HEK293 (cell line): ENCODE measurements around the gene C3.

Experiments used
- CTCF ChIA-PET: fragments of 350-600 bp; formaldehyde crosslinking; extraction: SDS; loops from one replicate; lab custom pipeline; 2021; ENCODE audit warnings: antibody characterized with exemption; lab: Yijun Ruan, JAX
- POLR2A ChIA-PET: fragments of 300-600 bp; formaldehyde crosslinking; extraction: SDS; loops from one replicate; lab custom pipeline; 2020; ENCODE audit warnings: antibody characterized with exemption, inconsistent platforms; lab: Yijun Ruan, JAX
- H3K27ac ChIP-seq: fragments of 200-500 bp; sonication (Bioruptor generic); 2 replicates; pipeline ENCODE4 v1.5.1; 2014; ENCODE audit warnings: low read depth, low read length, control low read depth, inconsistent platforms; ENCODE audit errors: extremely low read depth
- H3K36me3 ChIP-seq, 2 experiments: fragments of 200-500 bp in 1 of 2; sonication (Bioruptor generic) in 1 of 2; 1 replicate in 1 of 2; 2 replicates in 1 of 2; pipeline ENCODE4 v1.5.1; 2014 to 2017; ENCODE audit warnings: inconsistent platforms in 2 of 2, low read length in 2 of 2; ENCODE audit not compliant: control insufficient read depth in 2 of 2, insufficient read depth in 1 of 2
- H3K4me1 ChIP-seq: fragments of 200-500 bp; sonication (Bioruptor generic); 2 replicates; pipeline ENCODE4 v1.5.1; 2014; ENCODE audit warnings: mild to moderate bottlenecking, low read length, inconsistent platforms; ENCODE audit not compliant: control insufficient read depth, insufficient read depth
- H3K4me3 ChIP-seq: 2 replicates; pipeline ENCODE4 v1.5.1; 2011; ENCODE audit warnings: low read depth, mild to moderate bottlenecking, control low read depth, low read length, moderate library complexity
- H3K9me3 ChIP-seq: fragments of 200-500 bp; sonication (Bioruptor generic); 2 replicates; pipeline ENCODE4 v1.5.1; 2014; ENCODE audit warnings: low read depth, low read length, inconsistent platforms; ENCODE audit not compliant: control insufficient read depth, insufficient read depth
- BCL11A ChIP-seq: fragments of 450-650 bp; formaldehyde crosslinking; IDR thresholded peaks from 2 replicates; pipeline ENCODE4 v1.5.1; 2016; ENCODE audit warnings: low read depth, missing biosample characterization, missing genetic modification characterization
- BCL11B ChIP-seq: fragments of 450-650 bp; formaldehyde crosslinking; IDR thresholded peaks from 2 replicates; pipeline ENCODE4 v1.5.1; 2016; ENCODE audit warnings: low read depth, missing biosample characterization, missing genetic modification characterization
- EGR2 ChIP-seq: fragments of 450-650 bp; formaldehyde crosslinking; IDR thresholded peaks from 2 replicates; pipeline ENCODE4 v1.5.1; 2016; ENCODE audit warnings: low read depth, missing biosample characterization, missing genetic modification characterization
- IKZF3 ChIP-seq: fragments of 450-650 bp; IDR thresholded peaks from 2 replicates; pipeline ENCODE4 v1.5.0; 2018; ENCODE audit warnings: missing biosample characterization, mild to moderate bottlenecking, missing genetic modification characterization, moderate library complexity
- PRDM4 ChIP-seq: fragments of 450-650 bp; formaldehyde crosslinking; IDR thresholded peaks from 2 replicates; pipeline ENCODE4 v1.5.1; 2017; ENCODE audit warnings: missing biosample characterization, missing genetic modification characterization
- RBAK ChIP-seq: fragments of 450-650 bp; formaldehyde crosslinking; IDR thresholded peaks from 2 replicates; pipeline ENCODE4 v1.5.1; 2016; ENCODE audit warnings: missing biosample characterization, missing genetic modification characterization
- SP2 ChIP-seq: fragments of 450-650 bp; formaldehyde crosslinking; IDR thresholded peaks from 2 replicates; pipeline ENCODE4 v1.5.1; 2016; ENCODE audit warnings: missing biosample characterization, missing genetic modification characterization
- SP3 ChIP-seq: fragments of 450-650 bp; formaldehyde crosslinking; IDR thresholded peaks from 2 replicates; pipeline ENCODE4 v1.5.1; 2016; ENCODE audit warnings: missing biosample characterization, missing genetic modification characterization
- ZBTB1 ChIP-seq: fragments of 450-650 bp; formaldehyde crosslinking; IDR thresholded peaks from 2 replicates; pipeline ENCODE4 v1.5.1; 2016; ENCODE audit warnings: missing biosample characterization, missing genetic modification characterization
- ZBTB26 ChIP-seq: fragments of 450-650 bp; formaldehyde crosslinking; optimal IDR thresholded peaks from 2 replicates; pipeline ENCODE3; 2016; ENCODE audit warnings: missing biosample characterization, mild to moderate bottlenecking, missing genetic modification characterization
- ZFHX2 ChIP-seq: fragments of 450-650 bp; formaldehyde crosslinking; conservative IDR thresholded peaks from 2 replicates; pipeline ENCODE4 v1.5.1; 2016; ENCODE audit warnings: missing biosample characterization, missing genetic modification characterization
- ZFP37 ChIP-seq: fragments of 450-650 bp; formaldehyde crosslinking; IDR thresholded peaks from 2 replicates; pipeline ENCODE4 v1.5.1; 2016; ENCODE audit warnings: missing biosample characterization, missing genetic modification characterization
- ZNF148 ChIP-seq: fragments of 450-650 bp; formaldehyde crosslinking; IDR thresholded peaks from 2 replicates; pipeline ENCODE4 v1.5.0; 2017; ENCODE audit warnings: missing biosample characterization, missing genetic modification characterization, borderline replicate concordance
- ZNF157 ChIP-seq: fragments of 450-650 bp; formaldehyde crosslinking; IDR thresholded peaks from 2 replicates; pipeline ENCODE4 v1.5.1; 2016; ENCODE audit warnings: missing biosample characterization, missing genetic modification characterization
- ZNF292 ChIP-seq: fragments of 450-650 bp; formaldehyde crosslinking; IDR thresholded peaks from 2 replicates; pipeline ENCODE4 v1.5.1; 2016; ENCODE audit warnings: low read depth, missing biosample characterization, missing genetic modification characterization, borderline replicate concordance
- ZNF521 ChIP-seq: fragments of 450-650 bp; formaldehyde crosslinking; IDR thresholded peaks from 2 replicates; pipeline ENCODE4 v1.5.1; 2017; ENCODE audit warnings: missing biosample characterization, mild to moderate bottlenecking, missing genetic modification characterization
- ZNF791 ChIP-seq: fragments of 450-650 bp; formaldehyde crosslinking; IDR thresholded peaks from 2 replicates; pipeline ENCODE4 v1.5.1; 2016; ENCODE audit warnings: missing biosample characterization, missing genetic modification characterization

C3 gene

GRCh38 chr19:6730153-6730804 is 9.8 kb upstream of the C3 start (continued):
- TF ChIP-seq BCL11A (no peak), ZFHX2 (tag by site-specific recombination) (peak; percentile 71), ZNF521 (tag by site-specific recombination) (no peak), ZNF157 (tag by site-specific recombination) (no peak), IKZF3 (tag by site-specific recombination) (no peak), ZNF148 (tag by site-specific recombination) (no peak), PRDM4 (tag by site-specific recombination) (no peak), EGR2 (tag by site-specific recombination) (peak; percentile 83), RBAK (tag by site-specific recombination) (no peak), ZNF791 (tag by site-specific recombination) (no peak), SP3 (tag by site-specific recombination) (no peak), SP2 (tag by site-specific recombination) (peak; percentile 45), ZBTB26 (no peak), BCL11B (tag by site-specific recombination) (no peak), ZNF292 (tag by site-specific recombination) (no peak)

- Histone ChIP-seq H3K27ac (no peak overlapping the region), H3K4me3 (no peak overlapping the region), H3K9me3 (no peaks in the 10 kb centered on the region), H3K4me1 (no peaks in the 10 kb centered on the region), H3K36me3 (peaks cover 0 to 23% of the 10 kb centered on the region in 2 experiments; a peak in 2 of 3 replicates)
- TF ChIP-seq ZBTB1 (tag by site-specific recombination) = no peak
- ChIA-PET POLR2A (no interaction called here), CTCF (interaction anchor here (0.6 to 1.8 kb wide), 4 partner anchors 133 to 240 kb away, joined by 3 to 4 read pairs (median 4); no protein-coding TSS in a partner anchor)
Measured at GRCh38 chr19:6729573-6730152, 9.2 kb upstream of the C3 start.

GRCh38 chr19:6728346-6728745 is 7.9 kb upstream of the C3 start:
- no peaks in the 10 kb centered on the region for H3K4me1 ChIP-seq
- TF ChIP-seq ZFP37 (tag by site-specific recombination) = no peak
- H3K36me3 ChIP-seq = peaks cover 0 to 17% of the 10 kb centered on the region in 2 experiments; a peak in 2 of 3 replicates
- POLR2A ChIA-PET = interaction anchor here (0.7 kb wide), 1 partner anchor 18 kb away, joined by 3 read pairs; no protein-coding TSS in a partner anchor
- H3K9me3 ChIP-seq = no peaks in the 10 kb centered on the region
- CTCF ChIA-PET = interaction anchor here (0.7 to 1.8 kb wide), 3 partner anchors 108 to 209 kb away, joined by 3 to 4 read pairs (median 4); no protein-coding TSS in a partner anchor
- no peak overlapping the region for H3K27ac ChIP-seq
- no peak overlapping the region for H3K4me3 ChIP-seq
